ENCODE data around the gene SPATA21. TPM values are rescaled to one million over a fixed set of nuclear protein-coding genes. Genes with fewer than 3 reads are reported as not detected.
"Not testable (repeated sequence)": the region's sequence is repeated elsewhere in the genome, so short reads cannot be mapped to it uniquely, and the experiment has no call there.

SPATA21 gene
- total RNA-seq, 4 donors from 2014 or later, result not detected

DNA sequence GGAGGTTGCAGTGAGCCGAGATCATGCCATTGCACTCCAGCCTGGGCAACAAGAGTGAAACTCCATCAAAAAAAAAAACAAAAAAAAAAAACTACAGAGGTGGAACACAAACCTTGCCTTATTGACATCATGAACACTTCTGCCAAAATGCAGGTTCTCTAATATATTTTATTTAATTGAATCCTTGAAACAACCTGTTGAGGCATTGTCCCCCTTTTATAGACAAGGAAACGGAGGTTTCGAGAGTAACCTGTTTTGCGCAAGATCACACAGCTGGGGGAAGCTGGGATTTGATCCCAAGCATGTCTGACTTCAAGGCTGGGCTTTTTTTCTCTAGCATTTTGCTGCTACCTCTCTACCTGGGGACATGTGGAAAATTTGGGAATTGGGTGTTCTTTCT lies 67.4 kb downstream of the SPATA21 start:
- WGBS, 2 donors, result 87 to 91% methylated on average over 4 of the region's 4 CpGs
- no peak for TF ChIP-seq POLR2A (IDR thresholded peaks at IDR 0.05)
- TF ChIP-seq, protein P1, sequence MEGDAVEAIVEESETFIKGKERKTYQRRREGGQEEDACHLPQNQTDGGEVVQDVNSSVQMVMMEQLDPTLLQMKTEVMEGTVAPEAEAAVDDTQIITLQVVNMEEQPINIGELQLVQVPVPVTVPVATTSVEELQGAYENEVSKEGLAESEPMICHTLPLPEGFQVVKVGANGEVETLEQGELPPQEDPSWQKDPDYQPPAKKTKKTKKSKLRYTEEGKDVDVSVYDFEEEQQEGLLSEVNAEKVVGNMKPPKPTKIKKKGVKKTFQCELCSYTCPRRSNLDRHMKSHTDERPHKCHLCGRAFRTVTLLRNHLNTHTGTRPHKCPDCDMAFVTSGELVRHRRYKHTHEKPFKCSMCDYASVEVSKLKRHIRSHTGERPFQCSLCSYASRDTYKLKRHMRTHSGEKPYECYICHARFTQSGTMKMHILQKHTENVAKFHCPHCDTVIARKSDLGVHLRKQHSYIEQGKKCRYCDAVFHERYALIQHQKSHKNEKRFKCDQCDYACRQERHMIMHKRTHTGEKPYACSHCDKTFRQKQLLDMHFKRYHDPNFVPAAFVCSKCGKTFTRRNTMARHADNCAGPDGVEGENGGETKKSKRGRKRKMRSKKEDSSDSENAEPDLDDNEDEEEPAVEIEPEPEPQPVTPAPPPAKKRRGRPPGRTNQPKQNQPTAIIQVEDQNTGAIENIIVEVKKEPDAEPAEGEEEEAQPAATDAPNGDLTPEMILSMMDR (IDR thresholded peaks at IDR 0.05), result no peak
- Histone ChIP-seq H3K36me3 (no peaks in the 10 kb centered on the region), H3K4me1 (peaks cover 20 to 42% of the 10 kb centered on the region in 2 donors), H3K27ac (no peak overlapping the region), H3K4me3 (replicated peaks in 1 of 3) (no peak overlapping the region), H3K9me3 (no peaks in the 10 kb centered on the region), H3K27me3 (no peaks in the 10 kb centered on the region)
- intact Hi-C loops (cut with DNase I), result no loop called here
- no peak for DNase-seq

DNA sequence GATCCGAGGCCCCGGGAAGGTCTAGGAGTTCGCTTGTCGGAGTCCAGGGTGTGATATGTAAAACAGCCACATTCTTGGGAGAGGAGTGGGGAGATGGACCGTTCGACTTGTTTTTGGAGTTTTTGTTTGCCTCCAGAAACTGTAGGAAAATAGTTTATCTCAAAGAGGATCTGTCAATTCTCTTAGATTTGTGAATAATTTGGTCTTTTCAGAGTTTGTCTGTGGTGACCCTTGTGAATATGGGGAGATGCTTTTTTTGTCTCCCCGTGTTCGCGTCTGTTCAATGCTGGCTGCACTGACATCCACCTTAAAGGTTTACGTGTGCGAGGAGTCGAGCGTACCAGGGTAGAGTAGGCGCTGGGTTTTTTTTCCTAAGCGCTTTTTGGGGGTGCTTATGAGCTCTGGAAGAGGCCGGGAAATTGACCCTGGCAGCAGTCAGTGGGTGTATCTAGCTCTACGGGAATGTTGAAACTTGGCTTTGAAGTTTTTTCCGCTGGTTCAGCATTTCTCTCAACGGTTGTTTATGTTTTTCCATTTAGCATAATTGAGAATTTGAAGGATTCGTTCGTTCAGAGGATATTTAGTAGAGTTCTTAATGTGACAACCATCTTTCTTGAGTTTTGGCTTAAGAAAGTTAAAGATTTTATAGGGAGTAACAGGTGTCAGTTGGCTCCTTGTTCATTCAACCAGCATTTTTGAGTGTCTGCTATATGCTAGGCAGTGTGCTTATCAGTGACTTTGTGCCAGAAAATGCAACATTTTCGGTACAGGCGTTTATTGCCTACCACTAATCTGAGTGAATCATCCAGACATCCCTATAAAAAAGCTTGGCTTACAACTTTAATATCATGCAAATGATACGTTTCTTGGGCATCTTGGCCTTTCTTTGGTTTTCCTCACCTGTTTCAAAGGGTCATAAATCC lies 69.0 kb downstream of the SPATA21 start:
- intact Hi-C loops (cut with DNase I), result no loop called here
- Histone ChIP-seq H3K36me3 (no peaks in the 10 kb centered on the region), H3K27ac (peak overlapping the region; percentile 91 to 99 (median 99)), H3K9me3 (no peaks in the 10 kb centered on the region), H3K27me3 (no peaks in the 10 kb centered on the region), H3K4me1 (peaks cover 17 to 35% of the 10 kb centered on the region in 2 donors), H3K4me3 (replicated peaks in 1 of 3) (peak overlapping the region; percentile 34 to 86 (median 62))
- DNase-seq, result peak in 1 of 2 donors; percentile 14
- no peak for TF ChIP-seq POLR2A (IDR thresholded peaks at IDR 0.05)
- 3 to 5% methylated on average over 24 of the region's 24 CpGs for WGBS, 2 donors

DNA sequence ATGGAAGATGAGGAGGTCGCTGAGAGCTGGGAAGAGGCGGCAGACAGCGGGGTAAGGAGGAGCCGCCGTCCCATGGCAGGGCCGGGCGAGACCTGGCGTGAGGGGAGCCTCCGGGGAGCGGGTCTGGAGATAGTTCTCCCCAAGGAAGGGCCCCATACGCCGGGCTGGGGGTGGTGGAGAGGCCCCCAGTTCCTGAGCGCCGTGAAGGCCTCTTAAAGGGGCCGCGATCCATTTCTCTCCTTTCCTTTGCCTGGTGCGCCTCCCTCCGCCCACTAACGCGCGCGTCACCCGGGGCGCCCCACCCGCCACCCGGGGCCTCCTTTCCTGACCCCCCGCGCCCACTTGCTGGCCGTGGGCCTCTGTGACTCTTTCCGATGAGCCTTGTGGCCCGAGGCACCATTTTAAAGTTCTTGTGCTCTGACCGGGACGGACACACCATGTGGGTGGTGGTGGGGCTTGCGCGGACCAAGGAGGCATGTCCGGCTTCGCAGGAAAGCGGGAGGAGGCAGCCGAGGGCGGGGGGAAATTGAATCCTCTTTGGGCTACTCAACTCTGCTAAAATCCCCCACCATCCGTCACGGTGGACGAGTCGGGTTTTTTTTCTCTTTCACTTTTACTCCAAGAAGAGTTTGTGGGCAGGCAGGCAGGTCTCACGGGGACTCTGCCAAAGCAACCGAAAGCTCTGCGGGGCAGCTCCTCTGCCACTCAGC lies 69.8 kb downstream of the SPATA21 start:
- H3K4me1 ChIP-seq, result peaks cover 17 to 28% of the 10 kb centered on the region in 2 donors
- peak; percentile 68 to 69 for TF ChIP-seq POLR2A (IDR thresholded peaks at IDR 0.05)
- TF ChIP-seq, protein P1 (IDR thresholded peaks at IDR 0.05), result peak in 1 of 6 experiments; percentile 2
- intact Hi-C loops (cut with DNase I), result no loop called here
- peak overlapping the region; percentile 91 to 99 (median 99) for H3K27ac ChIP-seq
- H3K27me3 ChIP-seq, result no peaks in the 10 kb centered on the region
- no peaks in the 10 kb centered on the region for H3K36me3 ChIP-seq
- H3K4me3 ChIP-seq (replicated peaks in 1 of 3), result peak overlapping the region; percentile 34 to 86 (median 62)
- DNase-seq, result peak; percentile 86 to 88
- H3K9me3 ChIP-seq, result no peaks in the 10 kb centered on the region
- WGBS, 2 donors, result 0% methylated on average over 33 to 47 of the region's 47 CpGs

DNA sequence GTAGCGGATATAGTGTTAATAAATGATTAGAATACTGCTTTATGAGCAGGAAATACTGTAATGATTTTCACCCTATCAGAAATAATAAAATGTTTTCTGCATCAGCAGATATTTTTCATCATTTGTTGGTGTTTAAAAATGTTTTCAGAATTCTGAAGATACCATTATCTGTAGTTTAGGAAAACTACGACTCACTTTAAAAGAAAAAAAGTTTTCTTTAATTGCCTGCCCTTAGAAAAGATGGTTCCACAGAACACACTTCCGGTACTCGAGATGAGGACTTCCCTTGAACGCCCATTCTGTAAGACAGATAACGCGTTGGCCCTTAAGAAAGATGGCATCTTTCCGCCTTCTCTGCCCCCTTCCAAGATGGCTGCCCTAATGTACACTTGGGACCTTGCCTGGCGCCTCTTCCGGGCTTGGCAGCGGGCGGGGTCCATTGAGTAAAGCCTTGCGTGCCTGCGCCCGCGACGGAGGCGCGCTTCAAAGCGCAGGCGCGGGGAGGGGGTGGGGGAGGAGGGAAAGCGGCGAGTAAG lies 70.4 kb downstream of the SPATA21 start, which contains the start of gene SZRD1:
SZRD1 (plus strand) TSS at position 521 of the 536 bp plus-strand sequence. CDS start 16 bp downstream, outside the sequence.
- H3K36me3 ChIP-seq, result no peaks in the 10 kb centered on the region
- WGBS, 2 donors, result 4 to 5% methylated on average over 21 to 24 of the region's 24 CpGs
- DNase-seq, result peak; percentile 98
- intact Hi-C loops (cut with DNase I), result no loop called here
- H3K27me3 ChIP-seq, result no peaks in the 10 kb centered on the region
- TF ChIP-seq POLR2A (IDR thresholded peaks at IDR 0.05), result no peak
- TF ChIP-seq, protein P1 (IDR thresholded peaks at IDR 0.05), result no peak
- H3K4me1 ChIP-seq, result peaks cover 17 to 25% of the 10 kb centered on the region in 2 donors
- peak within 1 kb of the TSS; percentile 34 to 86 (median 62) for H3K4me3 ChIP-seq (replicated peaks in 1 of 3)
- H3K9me3 ChIP-seq, result no peaks in the 10 kb centered on the region
- peak within 1 kb of the TSS; percentile 91 to 99 (median 99) for H3K27ac ChIP-seq

DNA sequence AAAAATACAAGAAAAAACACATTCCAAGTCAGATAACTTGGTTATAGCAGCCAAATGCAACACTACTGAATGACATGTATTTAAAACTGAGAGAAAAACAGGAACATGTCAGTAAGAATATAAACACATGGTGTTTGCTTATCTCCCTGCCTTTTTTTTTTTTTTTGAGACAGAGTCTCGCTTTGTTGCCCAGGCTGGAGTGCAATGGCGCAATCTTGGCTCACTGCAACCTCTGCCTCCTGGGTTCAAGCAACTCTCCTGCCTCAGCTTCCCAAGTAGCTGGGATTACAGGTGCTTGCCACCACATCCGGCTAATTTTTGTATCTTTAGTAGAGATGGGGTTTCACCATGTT lies 72.1 kb downstream of the SPATA21 start:
- H3K27ac ChIP-seq; H3K9me3 ChIP-seq; DNase-seq; H3K4me3 ChIP-seq (replicated peaks in 1 of 3); H3K27me3 ChIP-seq; intact Hi-C loops (cut with DNase I); H3K36me3 ChIP-seq: not testable (repeated sequence)
- H3K4me1 ChIP-seq, result peaks cover 17 to 25% of the 10 kb centered on the region in 2 donors
- 74 to 81% methylated on average over 3 of the region's 3 CpGs for WGBS, 2 donors

Data from thyroid gland (tissue), 4 donors.